Measurements from ENCODE around the gene PEBP1.

DNA sequence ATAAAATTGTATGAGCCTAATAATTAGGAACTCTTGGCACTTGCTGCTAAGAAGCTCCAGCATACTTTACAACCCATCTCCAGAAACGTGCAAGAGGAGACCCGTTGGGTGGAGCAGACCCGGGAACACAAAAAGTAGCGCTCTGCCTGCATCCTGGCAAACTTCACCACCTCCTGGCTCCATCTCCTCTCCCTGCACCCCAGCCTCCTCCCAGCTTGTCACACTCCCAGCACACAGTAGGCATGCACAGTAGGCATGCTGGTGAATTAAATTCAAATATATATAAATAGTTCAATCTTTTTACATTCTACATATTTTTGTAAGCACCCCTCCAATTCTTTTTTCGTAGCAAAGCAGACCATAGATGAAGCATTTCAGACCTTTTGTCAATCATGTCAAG, 33.3 kb upstream of the PEBP1 start:
- TF ChIP-seq, protein P1, sequence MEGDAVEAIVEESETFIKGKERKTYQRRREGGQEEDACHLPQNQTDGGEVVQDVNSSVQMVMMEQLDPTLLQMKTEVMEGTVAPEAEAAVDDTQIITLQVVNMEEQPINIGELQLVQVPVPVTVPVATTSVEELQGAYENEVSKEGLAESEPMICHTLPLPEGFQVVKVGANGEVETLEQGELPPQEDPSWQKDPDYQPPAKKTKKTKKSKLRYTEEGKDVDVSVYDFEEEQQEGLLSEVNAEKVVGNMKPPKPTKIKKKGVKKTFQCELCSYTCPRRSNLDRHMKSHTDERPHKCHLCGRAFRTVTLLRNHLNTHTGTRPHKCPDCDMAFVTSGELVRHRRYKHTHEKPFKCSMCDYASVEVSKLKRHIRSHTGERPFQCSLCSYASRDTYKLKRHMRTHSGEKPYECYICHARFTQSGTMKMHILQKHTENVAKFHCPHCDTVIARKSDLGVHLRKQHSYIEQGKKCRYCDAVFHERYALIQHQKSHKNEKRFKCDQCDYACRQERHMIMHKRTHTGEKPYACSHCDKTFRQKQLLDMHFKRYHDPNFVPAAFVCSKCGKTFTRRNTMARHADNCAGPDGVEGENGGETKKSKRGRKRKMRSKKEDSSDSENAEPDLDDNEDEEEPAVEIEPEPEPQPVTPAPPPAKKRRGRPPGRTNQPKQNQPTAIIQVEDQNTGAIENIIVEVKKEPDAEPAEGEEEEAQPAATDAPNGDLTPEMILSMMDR (IDR thresholded peaks at IDR 0.05), result no peak
- no peak for TF ChIP-seq POLR2A (IDR thresholded peaks at IDR 0.05)

All from right lobe of liver (tissue), 4 donors.